H1 (cell line): Measurements from ENCODE around the gene ACAD10. TPM values are rescaled to one million over a fixed set of nuclear protein-coding genes. Genes with fewer than 3 reads are reported as not detected.

Experiments used
- CTBP2 ChIP-seq: IDR thresholded peaks from 2 replicates; pipeline ENCODE4 v1.7.0; 2011; ENCODE audit warnings: borderline replicate concordance, mild to moderate bottlenecking, moderate library complexity, mixed read lengths, low read length; ENCODE audit not compliant: insufficient read depth, insufficient read length
- FOSL1 ChIP-seq: IDR thresholded peaks from 2 replicates; pipeline ENCODE4 v1.6.1; 2011; ENCODE audit warnings: mild to moderate bottlenecking, low read depth, low read length, moderate library complexity; ENCODE audit not compliant: insufficient read depth
- polyA plus RNA-seq, 7 experiments: library from polyadenylated mRNA; depleted of rRNA in 3 of 7; stranded (reverse) in 5 of 7; unstranded in 2 of 7; fragments of >200 nt in 5 of 7; fragments of 200-250 nt in 2 of 7; gene quantifications; 1 replicate in 5 of 7; 2 replicates in 1 of 7; 4 replicates in 1 of 7; pipeline versions ENCODE4 v1.2.1 to v1.2.3, GENCODE V29; 2011 to 2013; ENCODE audit warnings: missing spikeins in 2 of 7, mixed read lengths in 2 of 7
- total RNA-seq: library from RNA; stranded (reverse); fragmentation: NEBNext Ultra II Directional; extraction: Animal tissue kit (Norgen Biotek cat#: 25700); gene quantifications from 2 replicates; pipeline ENCODE4 v1.2.1, GENCODE V29; 2021

The ACAD10 gene
- total and polyA plus RNA-seq, 2 of the 8 experiments (the other 6 are each of a cell fraction or from before 2014, with no cell fraction given), result 17.3 to 23.3 TPM

DNA sequence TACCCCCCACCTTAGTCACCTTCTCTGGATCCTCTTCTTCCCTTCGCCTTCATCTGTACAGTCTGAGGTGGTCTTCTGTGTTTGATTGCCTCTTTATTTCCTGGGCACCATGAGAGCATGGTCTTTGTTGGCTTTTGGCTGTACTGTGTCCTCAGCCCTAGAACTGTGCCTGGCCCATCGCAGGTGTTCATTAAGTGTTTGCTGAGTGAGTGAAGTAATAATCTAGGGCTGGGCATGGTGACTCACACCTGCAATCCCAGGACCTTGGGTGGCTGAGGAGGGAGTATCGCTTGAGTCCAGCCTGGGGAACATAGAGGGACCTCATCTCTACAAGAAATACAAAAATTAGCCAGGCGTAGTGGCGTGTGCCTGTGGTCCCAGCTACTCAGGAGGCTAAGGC is 94.8 kb downstream of the ACAD10 start (continued):
- TF ChIP-seq FOSL1 (no peak), CTBP2 (no peak)
